Measurements from ENCODE around the gene PMEL. TPM values are rescaled to one million over a fixed set of nuclear protein-coding genes. Genes with fewer than 3 reads are reported as not detected.

The PMEL gene
- polyA plus RNA-seq, 1 of the 3 experiments (the other 2 are of a cell fraction): 1.8 TPM

GRCh38 chr12:55997535-55997859, 31.7 kb upstream of the PMEL start:
- H3K9me3 ChIP-seq: no peaks in the 10 kb centered on the region
- peaks cover 9% of the 10 kb centered on the region; the same call in 1 of the 2 replicates for H3K79me2 ChIP-seq (ENCODE audit: insufficient read depth)
- peaks cover 26% of the 10 kb centered on the region for H3F3A ChIP-seq (replicated peaks; ENCODE audit: insufficient read depth)
- peak overlapping the region; percentile 18 to 84; a peak in 3 of 4 replicates for H3K27ac ChIP-seq (ENCODE audit: low read depth in 2 of 2, low read length in 1 of 2)
- POLR2A ChIA-PET: interaction anchor here (0.8 to 2.2 kb wide), 5 partner anchors 10 to 168 kb away, joined by 3 to 11 read pairs (median 6); partner anchors contain the start of genes DNAJC14, IKZF4 and PA2G4
- no peak for DNase-seq
- peak overlapping the region; percentile 85 to 97 for H3K4me3 ChIP-seq (ENCODE audit: low read depth in 2 of 2, low read length in 1 of 2)
- no peak for TF ChIP-seq FOSL2 (IDR thresholded peaks at IDR 0.05; ENCODE audit: borderline replicate concordance, low read depth)
- TF ChIP-seq EZH2phosphoT487 (IDR thresholded peaks at IDR 0.05; ENCODE audit: borderline replicate concordance, low read depth): no peak
- TF ChIP-seq ZBTB33 (IDR thresholded peaks at IDR 0.05; ENCODE audit: borderline replicate concordance, low read depth): no peak
- no peak for TF ChIP-seq PBX3 (IDR thresholded peaks at IDR 0.05)
- TF ChIP-seq IRF3 (IDR thresholded peaks at IDR 0.05; ENCODE audit: low read depth, low read length): no peak
- TF ChIP-seq, protein P1, sequence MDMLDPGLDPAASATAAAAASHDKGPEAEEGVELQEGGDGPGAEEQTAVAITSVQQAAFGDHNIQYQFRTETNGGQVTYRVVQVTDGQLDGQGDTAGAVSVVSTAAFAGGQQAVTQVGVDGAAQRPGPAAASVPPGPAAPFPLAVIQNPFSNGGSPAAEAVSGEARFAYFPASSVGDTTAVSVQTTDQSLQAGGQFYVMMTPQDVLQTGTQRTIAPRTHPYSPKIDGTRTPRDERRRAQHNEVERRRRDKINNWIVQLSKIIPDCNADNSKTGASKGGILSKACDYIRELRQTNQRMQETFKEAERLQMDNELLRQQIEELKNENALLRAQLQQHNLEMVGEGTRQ (IDR thresholded peaks at IDR 0.05; ENCODE audit: borderline replicate concordance, low read depth, low read length): no peak
- no peak for TF ChIP-seq GABPA (IDR thresholded peaks at IDR 0.05; ENCODE audit: low read depth)
- no peaks in the 10 kb centered on the region for H3K9me2 ChIP-seq
- peaks cover 8 to 25% of the 10 kb centered on the region in 2 experiments for H3K36me3 ChIP-seq (replicated peaks in 1 of 2; ENCODE audit: control insufficient read depth in 1 of 2, insufficient read depth in 2 of 2, low read length in 1 of 2)
- H3K27me3 ChIP-seq (ENCODE audit: insufficient read depth): no peaks in the 10 kb centered on the region
- peaks cover 0 to 3% of the 10 kb centered on the region in 2 experiments; a peak in 1 of 4 replicates for H3K4me1 ChIP-seq (ENCODE audit: control insufficient read depth in 1 of 2, insufficient read depth in 2 of 2, low read depth in 1 of 2, low read length in 1 of 2)
- H3K9ac ChIP-seq: peak overlapping the region; percentile 81
- peak overlapping the region; percentile 99 for H3K4me2 ChIP-seq
- H4K20me1 ChIP-seq (ENCODE audit: insufficient read depth): no peaks in the 10 kb centered on the region
- CTCF ChIA-PET: interaction anchor here (0.6 to 10.8 kb wide), 16 partner anchors 10 to 259 kb away, joined by 3 to 183 read pairs (median 6); partner anchors contain the start of genes IKZF4, RAB5B, RPL41 and SMARCC2
- 0% methylated on average over 4 of the region's 5 CpGs for WGBS (ENCODE audit: low lambda C conversion rate)
- H2AFZ ChIP-seq (ENCODE audit: low read depth): peak overlapping the region; percentile 93

Measured in SK-N-SH (cell line).